Effector CD8-positive, alpha-beta T cell (primary cell): ENCODE data around the gene EPS15.

Experiments used
- DNase-seq: peaks from one replicate; lab custom pipeline; 2025; lab: John Stamatoyannopoulos, UW

Gene EPS15

GRCh38 chr1:51373898-51374297, 145.2 kb downstream of the EPS15 start:
- DNase-seq: no peak

GRCh38 chr1:51372561-51372960, 146.5 kb downstream of the EPS15 start:
- no peak for DNase-seq

GRCh38 chr1:51369171-51369570, 149.9 kb downstream of the EPS15 start:
- DNase-seq: no peak

GRCh38 chr1:51365774-51366173, 153.3 kb downstream of the EPS15 start:
- no peak for DNase-seq

- no peak for DNase-seq
Observed at GRCh38 chr1:51359879-51360278, 159.2 kb downstream of the EPS15 start.

- no peak for DNase-seq
Observed at GRCh38 chr1:51355382-51355781, 163.7 kb downstream of the EPS15 start.

- DNase-seq: no peak
Observed at GRCh38 chr1:51354416-51354815, 164.7 kb downstream of the EPS15 start.

- DNase-seq: no peak
Observed at GRCh38 chr1:51351907-51352306, 167.2 kb downstream of the EPS15 start.

- no peak for DNase-seq
Observed at GRCh38 chr1:51349862-51350261, 169.2 kb downstream of the EPS15 start.

- no peak for DNase-seq
Observed at GRCh38 chr1:51348147-51348527, 170.9 kb downstream of the EPS15 start.

GRCh38 chr1:51347398-51348146, 171.5 kb downstream of the EPS15 start:
- DNase-seq: no peak

- DNase-seq: no peak
Observed at GRCh38 chr1:51346086-51346942, 172.8 kb downstream of the EPS15 start.

- no peak for DNase-seq
Observed at GRCh38 chr1:51345300-51345687, 173.8 kb downstream of the EPS15 start.

- no peak for DNase-seq
Observed at GRCh38 chr1:51344602-51345299, 174.3 kb downstream of the EPS15 start.

GRCh38 chr1:51344276-51344601, 174.8 kb downstream of the EPS15 start:
- no peak for DNase-seq

- DNase-seq: no peak
Observed at GRCh38 chr1:51343624-51344023, 175.4 kb downstream of the EPS15 start.

- no peak for DNase-seq
Observed at GRCh38 chr1:51342591-51343206, 176.4 kb downstream of the EPS15 start.

- DNase-seq: no peak
Observed at GRCh38 chr1:51341876-51342496, 177.1 kb downstream of the EPS15 start.

- DNase-seq: no peak
Observed at GRCh38 chr1:51340380-51340779, 178.7 kb downstream of the EPS15 start.

GRCh38 chr1:51336711-51337110, 182.4 kb downstream of the EPS15 start:
- no peak for DNase-seq

- DNase-seq: no peak
Observed at GRCh38 chr1:51336004-51336403, 183.1 kb downstream of the EPS15 start.
